ENCODE data around the gene DIO2. TPM values are rescaled to one million over a fixed set of nuclear protein-coding genes. Genes with fewer than 3 reads are reported as not detected.

Gene DIO2
- total RNA-seq = 100 to 1,000 TPM in 3 of 4 donors, 10 to 100 TPM in 1; 54.0 to 142 (median 123) TPM

- intact Hi-C loops (cut with DNase I) = loop anchor here (10.0 kb wide), 1 partner anchor 373 kb away; no protein-coding TSS in a partner anchor
- H3K36me3 ChIP-seq = no peaks in the 10 kb centered on the region
- no peak for DNase-seq
- peaks cover 3 to 42% (median 8%) of the 10 kb centered on the region in 3 donors for H3K4me1 ChIP-seq
- H3K27me3 ChIP-seq = peaks cover 0 to 11% (median 0%) of the 10 kb centered on the region in 4 donors
- peak within 1 kb of the TSS in 2 of 4 donors; percentile 22 to 30 for H3K27ac ChIP-seq
- TF ChIP-seq POLR2A (IDR thresholded peaks at IDR 0.05) (peak in 1 of 4 donors; percentile 23), CTCF (IDR thresholded peaks at IDR 0.05) (no peak)
- peak within 1 kb of the TSS in 3 of 4 donors; percentile 31 to 38 (median 32) for H3K4me3 ChIP-seq
- 36 to 45% methylated on average over 10 to 12 of the region's 17 CpGs for WGBS, 2 donors
- H3K9me3 ChIP-seq = no peaks in the 10 kb centered on the region
These were observed at the start of gene DIO2 for GRCh38 chr14:80211153-80212022. DIO2 (minus strand) TSS chr14:80211504; CDS start chr14:80211472, 32 bp downstream.

GRCh38 chr14:80260645-80261044 is 49.3 kb upstream of the DIO2 start:
- 70 to 80% methylated on average over 5 of the region's 5 CpGs for WGBS, 2 donors
- peak overlapping the region in 3 of 4 donors; percentile 5 to 34 (median 27) for H3K27ac ChIP-seq

GRCh38 chr14:80239631-80240030 is 28.3 kb upstream of the DIO2 start:
- H3K27me3 ChIP-seq = no peaks in the 10 kb centered on the region
- no peak overlapping the region for H3K27ac ChIP-seq
- H3K36me3 ChIP-seq = no peaks in the 10 kb centered on the region
- WGBS, 2 donors = 71 to 75% methylated on average over 2 of the region's 2 CpGs
- TF ChIP-seq CTCF (IDR thresholded peaks at IDR 0.05) = no peak
- no peak for TF ChIP-seq POLR2A (IDR thresholded peaks at IDR 0.05)
- peaks cover 0 to 4% (median 0%) of the 10 kb centered on the region in 3 donors for H3K4me1 ChIP-seq
- H3K9me3 ChIP-seq = peaks cover 0 to 18% (median 12%) of the 10 kb centered on the region in 3 donors
- no peak overlapping the region for H3K4me3 ChIP-seq
- intact Hi-C loops (cut with DNase I) = no loop called here
- DNase-seq = no peak

More at GRCh38 chr14:80260645-80261044, 49.3 kb upstream of the DIO2 start:
- intact Hi-C loops (cut with DNase I) = no loop called here
- H3K4me3 ChIP-seq = no peak overlapping the region
- H3K9me3 ChIP-seq = no peaks in the 10 kb centered on the region
- H3K27me3 ChIP-seq = no peaks in the 10 kb centered on the region
- no peaks in the 10 kb centered on the region for H3K4me1 ChIP-seq
- no peak for TF ChIP-seq CTCF (IDR thresholded peaks at IDR 0.05)
- no peak for TF ChIP-seq POLR2A (IDR thresholded peaks at IDR 0.05)
- no peak for DNase-seq
- H3K36me3 ChIP-seq = no peaks in the 10 kb centered on the region

GRCh38 chr14:80237143-80237542 is 25.8 kb upstream of the DIO2 start:
- no peaks in the 10 kb centered on the region for H3K27me3 ChIP-seq
- no peak overlapping the region for H3K4me3 ChIP-seq
- H3K4me1 ChIP-seq = peaks cover 0 to 26% (median 0%) of the 10 kb centered on the region in 3 donors
- no peak for DNase-seq
- intact Hi-C loops (cut with DNase I) = no loop called here
- no peaks in the 10 kb centered on the region for H3K36me3 ChIP-seq
- 75 to 78% methylated on average over 3 of the region's 3 CpGs for WGBS, 2 donors
- H3K27ac ChIP-seq = no peak overlapping the region
- H3K9me3 ChIP-seq = peaks cover 0 to 18% (median 12%) of the 10 kb centered on the region in 3 donors
- TF ChIP-seq POLR2A (IDR thresholded peaks at IDR 0.05) (no peak), CTCF (IDR thresholded peaks at IDR 0.05) (no peak)

GRCh38 chr14:80233470-80234089 is 22.3 kb upstream of the DIO2 start:
- Histone ChIP-seq H3K36me3 (no peaks in the 10 kb centered on the region), H3K9me3 (peaks cover 0 to 18% (median 12%) of the 10 kb centered on the region in 3 donors), H3K27me3 (no peaks in the 10 kb centered on the region), H3K4me1 (peaks cover 0 to 34% (median 0%) of the 10 kb centered on the region in 3 donors), H3K4me3 (no peak overlapping the region), H3K27ac (peak overlapping the region in 3 of 4 donors; percentile 62 to 81 (median 80))
- no peak for TF ChIP-seq POLR2A (IDR thresholded peaks at IDR 0.05)
- TF ChIP-seq CTCF (IDR thresholded peaks at IDR 0.05) = no peak
- DNase-seq = no peak
- intact Hi-C loops (cut with DNase I) = no loop called here
- WGBS, 2 donors = 31 to 57% methylated on average over 2 of the region's 2 CpGs
